NCI-H146 treated with DMSO at 0.1 percent for 48 hours (cell line): ENCODE measurements around the gene CENPO.

Experiments
- DNase-seq: peaks from one replicate; lab custom pipeline; 2025; ENCODE audit not compliant: unreplicated experiment; lab: John Stamatoyannopoulos, UW

CENPO gene

DNA sequence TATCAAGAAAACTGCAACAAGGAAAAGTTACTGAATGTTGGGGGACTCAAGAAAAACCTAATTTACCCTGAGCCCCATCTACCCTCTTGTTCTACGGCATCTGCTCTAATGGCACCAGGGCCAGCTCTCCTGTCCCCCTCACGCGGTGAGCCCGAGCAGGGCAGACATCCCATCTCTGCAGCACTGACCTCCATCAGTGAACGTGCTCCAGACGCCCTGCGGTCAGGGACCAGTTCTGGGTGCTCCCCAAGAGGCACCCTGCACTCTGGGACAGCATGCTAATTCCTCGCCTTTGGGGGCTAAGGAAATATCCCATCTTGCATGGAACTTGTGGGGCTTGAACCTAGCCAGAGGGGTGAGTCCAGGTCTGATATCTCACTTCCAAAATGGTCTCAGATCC is 43.0 kb downstream of the CENPO start:
- DNase-seq = no peak

DNA sequence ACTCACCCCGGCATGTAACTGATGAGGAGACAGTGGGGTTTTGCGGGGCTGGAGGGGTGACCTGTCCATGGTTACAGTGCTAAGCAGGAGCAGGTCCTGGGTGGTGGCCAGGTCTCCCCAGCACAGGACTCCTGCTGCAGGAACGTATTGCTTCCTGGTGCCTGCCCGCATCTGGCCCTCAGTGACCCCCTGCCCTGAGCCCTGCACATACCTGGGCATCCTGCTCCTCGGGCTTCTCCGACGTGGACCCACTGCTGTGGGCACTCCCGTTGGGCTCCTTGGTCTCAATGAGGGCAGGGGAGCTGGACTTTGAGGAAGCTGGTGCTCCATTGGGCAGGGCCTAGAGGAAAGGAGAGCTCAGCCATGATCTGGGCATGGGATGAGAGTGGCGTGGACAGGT is 43.5 kb downstream of the CENPO start:
- DNase-seq = no peak

DNA sequence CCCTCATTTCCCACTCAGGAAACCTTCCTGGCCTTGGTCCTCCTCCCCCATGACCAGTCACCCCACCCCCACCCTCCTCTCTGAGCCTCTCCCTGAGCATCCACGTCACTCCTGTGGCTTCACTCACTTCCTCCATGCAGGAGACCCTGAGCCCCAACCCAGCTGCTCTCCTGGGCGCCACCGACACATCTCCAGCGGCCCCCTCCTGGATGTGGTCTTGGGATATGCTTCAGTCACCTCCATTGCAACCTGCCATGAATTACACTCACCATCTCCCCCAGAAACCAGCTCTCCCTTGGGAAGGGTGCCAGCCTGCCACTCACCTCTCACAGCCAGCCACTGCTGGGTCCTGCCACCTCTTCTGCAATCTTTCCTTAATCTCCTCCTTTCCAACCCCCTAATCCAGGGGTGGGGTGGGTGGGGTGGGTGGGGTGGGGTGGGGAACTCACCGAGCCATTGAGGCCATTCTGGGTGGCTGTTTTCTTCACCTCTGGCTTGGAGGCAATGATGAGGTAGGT is 44.8 kb downstream of the CENPO start:
- DNase-seq = no peak

DNA sequence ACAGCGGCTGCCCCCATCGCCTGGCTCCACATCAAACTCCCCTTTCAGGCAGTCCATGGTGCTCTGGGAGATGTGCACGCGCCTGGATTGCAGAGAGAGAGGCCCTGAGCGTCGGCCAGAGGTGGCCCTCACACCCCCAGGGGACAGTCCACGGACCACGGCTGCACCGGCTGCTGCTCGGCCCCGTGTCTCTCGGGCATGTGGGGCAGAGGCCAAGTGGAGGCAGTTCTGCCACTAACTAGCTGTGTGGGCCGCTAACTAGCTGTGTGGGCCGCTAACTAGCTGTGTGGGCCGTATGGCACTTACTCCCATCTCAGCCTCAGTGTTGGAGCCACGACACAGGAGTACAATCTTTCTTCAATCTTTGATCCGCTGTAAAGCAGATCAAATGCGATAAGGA is 45.3 kb downstream of the CENPO start:
- no peak for DNase-seq

DNA sequence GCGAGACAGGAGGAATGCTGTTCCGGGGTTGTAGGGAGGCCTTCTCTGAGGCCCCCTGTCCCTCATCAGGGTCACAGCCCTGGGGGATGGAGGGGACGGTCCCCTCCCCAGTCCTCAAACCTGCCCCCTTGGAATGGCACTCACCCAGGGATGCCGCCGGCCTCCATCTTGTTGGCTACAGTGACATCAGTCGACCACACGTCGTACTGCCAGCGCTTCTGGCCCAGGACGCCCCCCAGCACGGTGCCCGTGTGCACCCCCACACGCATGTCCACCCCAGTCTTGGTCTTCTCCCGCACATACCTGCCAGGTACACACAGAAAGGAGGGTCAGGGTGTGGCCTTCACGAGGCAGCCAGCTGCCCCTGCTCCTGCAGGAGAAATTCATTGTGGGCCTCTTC is 46.5 kb downstream of the CENPO start:
- no peak for DNase-seq

DNA sequence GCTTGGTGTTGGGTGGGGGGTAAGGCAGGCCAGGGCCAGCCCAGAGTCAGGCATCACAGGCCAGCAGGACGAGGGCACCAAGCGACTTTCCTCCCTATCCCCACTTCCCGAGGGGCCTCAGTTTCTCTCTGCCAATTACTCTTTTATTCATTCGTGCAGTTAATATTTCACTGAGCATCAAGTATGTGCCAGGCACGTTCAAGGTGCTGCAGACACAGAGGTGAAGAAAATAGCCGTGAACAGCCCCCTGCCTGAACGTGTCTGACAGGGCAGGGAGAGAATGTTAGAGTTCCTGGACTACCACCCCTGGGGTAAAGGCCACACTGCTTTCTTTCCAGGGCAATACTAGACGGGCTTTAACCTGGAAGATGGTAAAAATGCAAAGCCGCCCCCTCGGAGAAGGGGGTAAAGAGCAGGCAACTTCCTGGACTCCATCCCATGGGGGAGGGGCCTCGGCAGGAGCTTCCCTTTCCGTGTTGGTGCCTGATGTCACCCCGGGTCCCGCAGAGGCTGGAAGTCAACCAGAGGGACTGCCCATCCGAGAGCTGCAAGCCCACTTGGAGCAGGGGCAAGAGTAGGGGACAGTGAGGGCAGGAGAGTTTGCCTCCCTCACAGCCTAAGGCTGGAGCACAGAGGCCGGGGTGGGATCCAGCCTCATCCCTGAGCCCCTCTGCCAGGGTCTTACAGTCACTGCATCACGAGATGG is 47.1 kb downstream of the CENPO start:
- DNase-seq = no peak

DNA sequence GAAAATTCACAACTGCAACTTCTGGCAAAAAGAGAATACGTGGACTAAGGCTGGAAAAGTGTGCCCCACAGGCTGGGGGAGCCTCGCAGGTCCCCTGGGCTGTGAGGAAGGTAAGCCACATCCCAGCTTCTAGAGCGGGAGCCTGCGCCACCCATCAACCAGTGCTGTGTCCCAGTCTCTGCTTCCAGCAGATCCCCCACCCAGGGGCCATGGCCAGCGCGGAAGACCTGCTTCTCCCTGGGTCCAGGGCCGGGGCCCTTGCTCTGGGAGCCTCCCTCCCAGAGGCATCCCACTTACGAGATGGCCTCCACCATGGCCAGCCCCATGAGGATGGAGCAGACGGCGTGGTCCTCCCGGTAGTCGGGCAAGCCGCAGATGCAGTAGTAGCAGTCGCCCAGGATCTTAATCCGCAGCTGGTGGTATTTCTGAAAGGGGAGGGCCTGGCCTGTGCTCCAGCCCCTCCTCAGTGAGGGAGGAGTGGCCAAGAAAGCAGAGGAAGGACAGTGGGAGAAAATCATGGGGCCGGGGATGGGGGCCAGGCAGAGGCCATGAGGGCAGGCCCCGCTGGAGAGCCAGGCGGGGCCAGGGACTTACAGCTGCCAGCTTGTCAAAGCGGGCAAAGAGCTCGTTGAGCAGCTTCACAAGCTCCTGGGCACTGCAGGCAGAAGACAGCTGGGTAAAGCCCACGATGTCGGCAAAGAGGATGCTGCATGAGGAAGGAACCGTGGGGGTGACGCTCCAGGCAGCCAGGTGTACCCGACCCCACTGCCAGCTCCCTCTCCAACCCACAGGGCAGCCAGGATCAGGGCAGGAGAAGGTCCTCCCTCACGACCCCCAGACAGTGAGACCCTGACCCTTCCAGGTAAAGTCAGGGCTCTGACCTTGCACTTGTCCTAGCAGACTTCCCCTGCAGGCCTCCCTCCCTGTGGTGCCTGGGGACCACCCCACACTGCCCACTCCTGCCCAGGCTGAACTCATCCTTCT is 48.0 kb downstream of the CENPO start:
- DNase-seq = no peak

DNA sequence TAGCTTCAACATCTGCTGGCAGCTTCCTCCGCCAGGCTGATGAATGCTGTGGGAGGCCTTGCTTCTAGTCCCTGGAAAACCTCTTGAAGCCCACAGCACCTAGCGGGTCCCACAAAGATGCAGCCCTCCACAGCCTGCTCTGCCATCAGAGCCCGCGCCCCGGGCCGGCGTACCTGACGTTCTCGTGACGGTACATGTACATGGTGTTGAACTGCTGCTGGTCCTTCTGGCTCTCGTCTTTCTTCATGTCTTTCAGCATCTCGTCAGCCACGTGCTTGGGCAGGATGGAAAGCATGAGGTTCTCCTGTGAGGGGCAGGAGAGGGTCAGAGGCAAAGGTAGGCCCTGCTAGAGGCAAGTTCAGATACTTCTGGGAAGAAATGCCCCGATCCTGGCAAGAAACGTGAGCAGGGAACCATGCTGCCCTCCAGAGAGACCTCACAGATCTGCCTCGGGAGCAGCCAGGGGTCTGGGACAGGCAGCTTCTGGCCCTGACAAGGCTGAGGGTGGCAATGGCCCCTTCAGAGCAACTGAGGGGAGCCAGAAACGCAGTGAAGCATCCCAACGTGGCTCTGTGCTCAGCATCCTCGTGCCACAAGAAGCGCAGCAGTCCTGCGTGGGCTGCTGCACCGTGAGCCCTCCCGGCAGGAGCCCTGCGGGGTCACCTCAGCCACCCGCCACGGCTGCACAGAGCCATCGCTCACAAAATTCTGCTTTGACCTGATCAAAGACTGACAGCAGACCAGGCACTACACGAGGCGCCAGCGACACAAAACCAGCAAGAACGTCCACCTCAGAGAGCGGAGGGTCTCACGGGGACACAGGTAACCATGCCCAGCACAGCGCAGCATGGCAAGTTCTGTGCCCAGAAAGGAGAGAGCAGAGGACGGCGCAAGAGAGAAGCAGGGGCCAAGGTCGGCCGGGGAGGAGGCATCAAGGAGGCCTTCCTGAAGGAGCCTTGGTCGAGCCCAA is 49.1 kb downstream of the CENPO start:
- no peak for DNase-seq

DNA sequence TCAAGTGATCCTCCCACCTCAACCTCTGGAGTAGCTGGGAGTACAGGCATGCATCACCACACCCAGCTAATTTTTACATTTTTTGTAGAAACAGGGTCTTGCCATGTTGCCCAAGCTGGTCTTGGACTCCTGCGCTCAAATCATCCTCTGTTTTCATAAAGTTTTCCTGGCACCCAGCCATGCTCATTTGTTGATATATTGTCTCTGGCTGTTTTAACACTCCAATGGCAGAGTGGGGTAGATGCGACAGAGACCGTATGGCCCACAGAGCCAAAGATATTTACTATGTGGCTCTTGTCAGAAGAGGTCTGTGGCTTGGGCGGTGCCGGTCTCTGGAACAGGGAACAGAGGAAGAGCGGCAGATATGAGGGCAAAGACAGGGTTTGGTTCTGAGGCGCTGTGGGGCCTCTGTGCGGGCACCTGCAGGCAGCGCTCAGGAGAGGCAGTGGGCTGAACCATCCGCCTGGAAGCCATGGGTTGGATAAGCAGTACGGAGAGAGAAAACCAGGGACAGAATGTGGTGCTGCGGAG is 50.2 kb downstream of the CENPO start:
- DNase-seq = no peak

DNA sequence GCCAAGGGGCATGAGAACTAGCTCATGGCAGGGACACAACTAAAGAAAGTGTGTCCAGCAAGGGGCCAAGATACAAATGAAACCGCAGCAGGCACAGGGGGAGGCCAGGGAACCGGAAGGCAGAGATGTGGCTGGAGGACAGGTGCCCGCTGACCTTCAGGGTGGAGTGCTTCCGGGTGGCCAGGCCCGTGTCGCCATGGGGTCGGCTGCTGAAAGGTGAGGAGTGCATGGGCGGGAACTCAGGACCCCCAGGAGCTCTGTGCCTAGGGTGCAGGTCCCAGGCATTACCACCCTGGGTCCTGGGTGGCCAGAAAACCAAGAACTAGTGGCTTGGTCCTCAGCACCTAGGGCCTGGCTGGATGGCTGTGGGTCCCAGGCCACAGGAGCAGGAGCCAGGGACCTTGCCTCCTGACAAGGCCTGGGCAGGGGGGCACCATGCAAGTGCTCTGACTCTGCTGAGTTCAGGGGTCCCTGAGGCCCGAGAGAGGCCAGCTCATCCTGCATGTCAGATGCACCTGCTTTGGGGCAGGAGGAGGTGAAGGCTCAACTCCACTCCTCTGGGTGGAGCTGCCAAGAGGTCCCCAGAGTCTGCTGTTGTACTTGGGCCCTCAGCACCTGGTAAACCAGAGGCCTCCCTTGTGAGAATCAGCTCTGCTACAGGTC is 50.9 kb downstream of the CENPO start:
- DNase-seq = no peak

DNA sequence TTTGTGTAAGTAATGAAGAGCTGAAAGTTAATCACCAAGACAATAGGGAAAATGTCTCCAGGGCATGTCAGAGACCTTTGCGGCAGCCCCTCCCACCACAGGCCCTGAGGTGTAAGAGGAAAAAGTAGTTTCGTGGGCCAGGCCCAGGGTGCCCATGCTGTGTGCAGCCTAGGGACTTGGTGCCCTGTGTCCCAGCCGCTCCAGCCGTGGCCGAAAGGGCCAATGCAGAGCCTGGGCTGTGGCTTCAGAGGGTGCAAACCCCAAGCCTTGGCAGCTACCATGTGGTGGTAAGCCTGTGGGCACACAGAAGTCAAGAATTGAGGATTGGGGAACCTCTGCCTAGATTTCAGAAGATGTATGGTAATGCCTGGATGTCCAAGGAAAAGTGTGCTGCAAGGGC is 52.5 kb downstream of the CENPO start:
- DNase-seq = no peak

DNA sequence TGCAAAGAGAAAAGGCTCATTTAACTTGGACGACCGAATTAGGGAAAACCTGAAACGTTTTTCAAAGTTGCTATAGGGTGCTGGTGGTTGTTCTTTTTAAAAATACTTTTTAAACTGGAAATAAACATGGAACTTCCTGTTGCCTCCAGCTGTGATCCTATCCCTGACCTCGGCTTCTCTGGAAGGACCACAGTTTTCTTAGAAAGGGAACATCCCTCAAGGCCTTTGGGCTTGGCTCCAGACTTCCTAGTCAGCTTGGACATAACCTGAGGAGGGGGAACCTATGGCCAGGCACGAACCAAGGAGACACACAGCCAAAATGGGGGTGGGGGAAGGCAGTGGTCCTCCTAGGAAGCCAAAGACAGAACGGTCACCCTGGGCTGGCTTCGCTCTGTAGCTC is 57.7 kb downstream of the CENPO start:
- DNase-seq = no peak

DNA sequence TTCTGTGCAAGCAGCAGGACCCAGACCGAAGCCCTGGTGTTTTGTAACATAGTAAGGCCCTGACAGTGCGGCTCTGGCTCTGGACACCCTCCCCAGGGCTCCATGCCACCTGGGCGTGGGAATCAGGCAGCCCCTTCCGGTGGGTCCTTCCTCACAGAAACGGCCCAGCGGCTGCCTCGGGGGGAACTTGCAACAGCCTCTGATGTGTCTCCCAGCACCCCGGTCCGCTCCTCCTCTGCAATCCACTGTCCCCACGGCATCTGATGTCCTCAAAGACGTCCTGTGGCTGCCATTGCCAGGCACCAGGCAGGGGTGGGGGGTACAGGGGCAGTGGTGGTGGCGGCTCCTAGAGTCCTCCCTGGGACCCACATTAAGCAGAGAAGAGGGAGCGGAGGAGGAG is 58.8 kb downstream of the CENPO start:
- no peak for DNase-seq

DNA sequence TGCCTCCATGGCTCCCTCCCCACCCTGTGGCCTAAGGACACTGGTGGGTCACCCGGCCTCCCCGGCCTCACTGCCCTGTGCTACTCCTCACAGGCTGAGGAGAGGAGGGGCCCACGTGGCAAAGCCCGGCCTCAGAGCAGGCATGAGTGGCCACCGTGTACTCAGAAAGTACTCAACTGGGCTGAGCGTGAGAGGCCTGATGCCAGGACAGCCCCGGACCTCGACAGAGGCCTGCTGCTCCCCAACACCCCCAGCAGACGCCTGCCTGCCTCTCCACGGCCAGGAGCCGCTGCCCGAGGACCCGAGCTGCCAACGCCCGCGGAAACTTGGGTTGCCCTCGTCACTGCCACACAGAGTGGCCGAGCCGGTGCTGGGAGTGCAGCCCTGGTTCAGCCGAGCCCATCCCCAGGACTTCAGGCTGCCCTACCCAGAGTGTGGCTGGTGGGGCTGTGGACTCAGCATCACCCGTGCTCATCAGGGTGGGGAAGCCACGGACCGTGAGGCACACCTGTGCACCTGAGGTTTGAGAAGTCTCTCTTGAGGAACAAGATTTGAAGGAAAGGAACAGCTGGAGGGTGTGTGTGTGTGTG is 59.3 kb downstream of the CENPO start:
- no peak for DNase-seq

DNA sequence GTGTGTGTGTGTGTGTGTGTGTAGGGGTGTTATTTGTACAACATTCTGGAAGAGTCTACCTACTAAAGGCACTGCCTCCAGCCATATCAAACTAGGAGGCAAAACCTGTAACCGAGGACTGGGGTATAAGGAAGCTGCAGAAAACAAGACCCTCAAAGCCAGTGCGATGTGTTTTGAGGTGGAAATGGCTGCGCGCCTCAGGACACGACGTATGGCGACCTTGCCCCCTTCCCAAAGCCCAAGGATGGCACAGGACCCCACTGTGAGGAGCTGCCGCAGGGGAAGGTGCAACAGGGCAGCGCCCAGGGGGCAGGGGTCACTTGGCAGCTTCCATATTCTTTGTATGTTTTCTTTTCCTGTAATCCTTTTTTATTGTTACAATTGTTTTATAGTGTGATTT is 59.8 kb downstream of the CENPO start:
- no peak for DNase-seq

DNA sequence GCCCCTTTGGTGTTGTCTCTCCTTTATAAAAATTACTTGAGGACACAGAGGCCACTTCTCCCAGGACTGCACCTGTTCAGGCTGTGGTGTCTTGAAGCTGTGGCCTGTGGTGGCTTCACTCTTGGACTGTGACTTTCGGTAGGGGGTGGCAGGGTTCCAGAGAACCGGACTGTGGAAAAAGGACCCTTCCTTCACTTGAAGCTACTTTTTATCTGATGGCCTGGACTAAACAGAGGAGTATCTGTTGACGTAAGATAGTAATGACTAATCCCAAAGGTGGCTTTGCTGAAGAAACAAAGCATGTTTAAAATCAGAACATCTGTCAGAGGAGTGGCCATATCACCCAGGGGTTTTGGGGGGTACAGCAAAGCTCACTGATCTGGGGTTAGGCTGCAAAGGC is 60.8 kb downstream of the CENPO start:
- DNase-seq = no peak

DNA sequence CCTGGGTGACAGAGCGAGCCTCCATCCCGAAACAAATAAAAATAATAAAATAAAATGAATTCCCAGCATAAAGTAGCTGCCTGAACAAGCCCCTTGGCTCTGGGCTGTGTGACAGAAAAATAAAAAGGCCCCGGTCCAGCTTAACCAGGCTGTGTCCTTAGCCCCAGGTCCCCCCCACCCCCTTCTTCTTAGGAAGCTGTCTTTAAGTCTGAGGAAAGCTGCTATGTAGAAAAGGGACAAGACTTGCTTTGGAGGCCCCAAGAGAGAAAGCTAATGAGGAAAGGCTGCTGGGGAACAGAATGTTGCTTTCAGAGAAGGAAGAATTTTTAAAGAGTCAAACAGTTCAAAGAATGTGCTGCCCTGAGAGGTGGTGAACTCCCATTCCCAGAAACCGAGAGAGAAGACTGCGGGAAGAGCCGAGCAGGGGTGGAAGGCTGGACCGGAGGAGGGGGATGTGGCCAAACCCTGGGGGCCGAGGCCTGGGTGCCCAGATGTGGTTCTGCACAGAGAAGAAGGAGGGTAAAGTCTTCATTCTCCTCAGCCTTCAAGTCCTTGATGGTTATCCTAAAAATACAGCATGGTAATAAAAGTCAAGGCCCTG is 61.9 kb downstream of the CENPO start:
- DNase-seq = no peak

DNA sequence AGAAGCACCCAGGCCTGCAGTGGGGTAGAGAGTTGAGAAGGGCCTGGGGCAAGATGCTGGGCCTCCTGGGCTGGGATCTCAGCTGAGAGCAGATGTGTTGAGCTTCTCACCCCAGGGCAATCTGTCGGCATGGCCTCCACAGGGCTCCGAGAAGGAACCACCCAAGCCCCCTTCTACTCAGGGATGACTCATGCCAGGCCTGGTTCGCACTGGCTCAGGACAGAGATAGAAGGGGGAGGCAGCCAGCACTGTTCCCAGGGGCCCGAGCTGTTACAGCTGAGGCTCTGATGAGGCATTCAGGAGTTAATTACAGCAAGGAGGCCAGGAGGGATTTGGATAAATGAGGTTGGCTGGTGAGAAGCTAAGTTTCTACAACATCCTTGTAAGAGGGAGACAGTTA is 62.5 kb downstream of the CENPO start:
- DNase-seq = no peak

DNA sequence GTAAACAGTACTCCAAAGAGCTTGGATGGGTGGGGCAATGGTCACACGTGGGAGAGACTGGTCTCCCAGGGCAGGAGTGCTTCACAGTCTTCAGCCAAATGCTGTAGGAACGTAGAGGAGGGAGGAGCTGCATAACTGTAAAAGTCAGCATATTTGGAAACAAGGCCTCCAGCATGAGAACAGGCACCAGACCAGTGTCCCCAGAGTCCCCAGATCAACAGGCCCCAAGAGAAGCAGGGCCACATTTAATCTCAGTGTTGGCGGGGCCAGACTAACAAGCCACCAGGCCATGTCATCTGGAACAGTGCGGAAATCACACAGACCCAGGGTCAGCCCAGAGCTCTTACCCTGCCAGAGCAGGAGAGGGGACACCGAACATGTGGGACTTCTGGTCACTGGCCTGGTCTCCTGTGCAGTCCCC is 63.6 kb downstream of the CENPO start:
- DNase-seq = no peak
